Measurements from ENCODE around the gene FCHSD2. TPM values are rescaled to one million over a fixed set of nuclear protein-coding genes. Genes with fewer than 3 reads are reported as not detected.

The FCHSD2 gene
- total and polyA plus RNA-seq, 9 donors, result 18.6 to 68.5 (median 53.8) TPM

DNA sequence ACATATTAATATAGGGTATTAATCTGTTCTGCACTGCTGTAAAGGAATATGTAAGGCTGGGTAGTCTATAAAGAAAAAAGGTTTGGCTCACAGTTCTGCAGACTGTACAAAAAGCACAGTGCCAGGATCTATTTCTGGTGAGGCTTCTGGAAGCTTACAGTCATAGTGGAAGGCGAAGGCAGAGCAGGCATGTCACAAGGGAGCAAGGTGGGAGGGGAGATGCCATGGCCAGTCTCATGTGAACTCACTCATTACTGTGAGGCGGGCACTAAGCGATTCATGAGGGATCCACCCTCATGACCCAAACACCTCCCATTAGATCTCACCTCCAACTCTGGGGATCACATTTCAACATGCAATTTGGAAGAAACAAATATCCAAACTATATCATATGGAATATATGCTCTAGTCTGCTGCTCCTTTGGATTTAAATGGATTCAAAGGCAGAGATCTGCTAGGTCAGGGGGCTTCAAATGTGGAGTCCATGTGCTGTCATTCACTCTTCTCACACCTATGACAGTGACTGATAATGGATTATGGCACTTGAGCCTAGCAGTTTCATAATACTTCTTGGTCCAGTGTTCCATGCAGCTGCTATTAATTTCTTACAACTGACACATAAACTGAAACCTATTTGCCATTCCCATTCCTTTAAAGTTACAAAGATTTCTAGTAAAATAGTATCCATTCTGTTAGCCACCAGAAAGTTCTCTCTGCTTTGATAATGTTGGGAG lies 182.0 kb downstream of the FCHSD2 start:
- TF ChIP-seq POLR2A (IDR thresholded peaks at IDR 0.05) (no peak), EP300 (IDR thresholded peaks at IDR 0.05) (no peak)
- TF ChIP-seq, protein P1, sequence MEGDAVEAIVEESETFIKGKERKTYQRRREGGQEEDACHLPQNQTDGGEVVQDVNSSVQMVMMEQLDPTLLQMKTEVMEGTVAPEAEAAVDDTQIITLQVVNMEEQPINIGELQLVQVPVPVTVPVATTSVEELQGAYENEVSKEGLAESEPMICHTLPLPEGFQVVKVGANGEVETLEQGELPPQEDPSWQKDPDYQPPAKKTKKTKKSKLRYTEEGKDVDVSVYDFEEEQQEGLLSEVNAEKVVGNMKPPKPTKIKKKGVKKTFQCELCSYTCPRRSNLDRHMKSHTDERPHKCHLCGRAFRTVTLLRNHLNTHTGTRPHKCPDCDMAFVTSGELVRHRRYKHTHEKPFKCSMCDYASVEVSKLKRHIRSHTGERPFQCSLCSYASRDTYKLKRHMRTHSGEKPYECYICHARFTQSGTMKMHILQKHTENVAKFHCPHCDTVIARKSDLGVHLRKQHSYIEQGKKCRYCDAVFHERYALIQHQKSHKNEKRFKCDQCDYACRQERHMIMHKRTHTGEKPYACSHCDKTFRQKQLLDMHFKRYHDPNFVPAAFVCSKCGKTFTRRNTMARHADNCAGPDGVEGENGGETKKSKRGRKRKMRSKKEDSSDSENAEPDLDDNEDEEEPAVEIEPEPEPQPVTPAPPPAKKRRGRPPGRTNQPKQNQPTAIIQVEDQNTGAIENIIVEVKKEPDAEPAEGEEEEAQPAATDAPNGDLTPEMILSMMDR (IDR thresholded peaks at IDR 0.05), result no peak
- no peaks in the 10 kb centered on the region for H3K9me3 ChIP-seq
- H3K27me3 ChIP-seq, result no peaks in the 10 kb centered on the region
- 90 to 100% (median 96%) methylated on average over 3 of the region's 3 CpGs for WGBS, 3 donors
- intact Hi-C loops (cut with DNase I), result no loop called here
- no peak for DNase-seq
- no peaks in the 10 kb centered on the region for H3K36me3 ChIP-seq
- no peaks in the 10 kb centered on the region for H3K4me1 ChIP-seq (ENCODE audit: insufficient read depth)
- no peak overlapping the region for H3K27ac ChIP-seq
- no peak overlapping the region for H3K4me3 ChIP-seq

DNA sequence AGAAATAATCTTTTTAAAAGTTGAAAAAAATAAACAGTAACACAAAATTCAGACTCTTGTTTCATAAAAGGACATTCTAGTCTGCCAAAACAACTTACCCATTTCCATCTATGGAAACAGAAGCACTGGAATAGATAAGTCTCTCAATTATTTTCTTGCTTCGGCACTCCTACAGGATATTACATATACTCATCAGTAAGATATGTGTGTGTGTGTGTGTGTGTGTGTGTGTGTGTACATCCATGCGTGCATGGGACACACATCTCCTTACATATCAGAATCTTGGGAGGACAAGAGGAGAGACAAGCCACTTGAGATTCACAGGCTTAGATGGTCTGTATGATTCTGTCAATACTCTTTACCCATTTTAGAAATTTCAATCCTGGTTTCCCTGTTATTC lies 183.3 kb downstream of the FCHSD2 start:
- no peak for DNase-seq
- H3K36me3 ChIP-seq, result no peaks in the 10 kb centered on the region
- intact Hi-C loops (cut with DNase I), result no loop called here
- H3K4me1 ChIP-seq (ENCODE audit: insufficient read depth), result no peaks in the 10 kb centered on the region
- H3K27ac ChIP-seq, result no peak overlapping the region
- TF ChIP-seq POLR2A (IDR thresholded peaks at IDR 0.05) (no peak), EP300 (IDR thresholded peaks at IDR 0.05) (no peak)
- TF ChIP-seq, protein P1 (IDR thresholded peaks at IDR 0.05), result no peak
- no peak overlapping the region for H3K4me3 ChIP-seq
- H3K9me3 ChIP-seq, result no peaks in the 10 kb centered on the region
- 65 to 76% (median 75%) methylated on average over 2 of the region's 2 CpGs for WGBS, 3 donors
- no peaks in the 10 kb centered on the region for H3K27me3 ChIP-seq

DNA sequence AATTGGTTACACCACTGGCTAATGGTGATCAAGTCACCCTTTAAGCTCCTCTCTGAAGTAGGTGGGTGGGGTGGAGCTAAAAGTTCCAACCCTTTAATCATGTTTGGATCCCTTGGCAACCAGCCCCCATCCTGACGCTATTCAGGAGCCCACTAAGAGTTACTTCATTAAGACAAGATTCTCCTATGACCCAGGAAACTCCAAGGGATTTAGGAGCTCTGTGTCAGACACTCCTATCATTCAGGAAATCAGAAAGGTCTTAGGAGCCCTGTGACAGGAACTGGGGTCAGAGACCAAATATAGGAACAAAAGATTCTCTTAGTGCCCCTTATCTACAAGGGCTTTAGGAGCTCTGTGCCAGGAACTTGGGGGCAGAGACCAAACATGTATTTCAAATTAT lies 186.7 kb downstream of the FCHSD2 start:
- intact Hi-C loops (cut with DNase I), result no loop called here
- 67 to 92% (median 86%) methylated on average over 1 of the region's 1 CpG for WGBS, 3 donors
- Histone ChIP-seq H3K4me1 (ENCODE audit: insufficient read depth) (no peaks in the 10 kb centered on the region), H3K27me3 (no peaks in the 10 kb centered on the region), H3K9me3 (no peaks in the 10 kb centered on the region), H3K36me3 (no peaks in the 10 kb centered on the region), H3K27ac (no peak overlapping the region), H3K4me3 (no peak overlapping the region)
- no peak for DNase-seq
- no peak for TF ChIP-seq EP300 (IDR thresholded peaks at IDR 0.05)
- TF ChIP-seq POLR2A (IDR thresholded peaks at IDR 0.05), result no peak
- TF ChIP-seq, protein P1 (IDR thresholded peaks at IDR 0.05), result no peak

DNA sequence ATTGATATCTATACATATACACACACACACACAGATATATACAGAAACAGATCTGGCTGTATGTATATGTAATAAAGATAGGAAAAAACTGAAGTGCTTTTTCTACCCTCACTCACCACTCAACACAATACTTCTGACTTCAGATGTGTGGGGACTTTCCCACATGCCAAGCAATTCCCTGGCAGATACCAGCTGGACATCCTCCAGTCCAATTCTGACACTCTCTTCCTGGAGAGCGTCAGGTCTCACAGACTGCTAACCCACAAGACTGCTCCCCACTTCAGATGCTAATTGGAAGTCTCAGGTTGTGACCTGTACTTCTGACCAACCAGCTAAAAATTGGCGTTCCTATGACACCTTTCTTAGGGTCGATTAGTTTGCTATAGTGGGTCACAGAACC lies 187.3 kb downstream of the FCHSD2 start:
- Histone ChIP-seq H3K4me1 (ENCODE audit: insufficient read depth) (no peaks in the 10 kb centered on the region), H3K4me3 (no peak overlapping the region), H3K9me3 (no peaks in the 10 kb centered on the region), H3K27me3 (no peaks in the 10 kb centered on the region), H3K36me3 (no peaks in the 10 kb centered on the region), H3K27ac (no peak overlapping the region)
- intact Hi-C loops (cut with DNase I), result no loop called here
- no peak for TF ChIP-seq POLR2A (IDR thresholded peaks at IDR 0.05)
- TF ChIP-seq, protein P1 (IDR thresholded peaks at IDR 0.05), result no peak
- TF ChIP-seq EP300 (IDR thresholded peaks at IDR 0.05), result no peak
- 86 to 92% (median 90%) methylated on average over 3 of the region's 3 CpGs for WGBS, 3 donors
- no peak for DNase-seq
